ENCODE measurements around the gene JTB. TPM values are rescaled to one million over a fixed set of nuclear protein-coding genes. Genes with fewer than 3 reads are reported as not detected.
A peak's percentile ranks its signal among the peaks of the same experiment; 100 is the strongest.

The JTB gene
- total RNA-seq, 6 experiments from 2014 or later, result 99.3 to 128 (median 109) TPM

GRCh38 chr1:153944827-153945117 is 32.7 kb downstream of the JTB start:
- no peaks in the 10 kb centered on the region for H3K9me3 Mint-ChIP-seq
- peaks cover 4% of the 10 kb centered on the region for H3K27me3 Mint-ChIP-seq (ENCODE audit: insufficient read depth)
- peaks cover 10% of the 10 kb centered on the region for H3K36me3 Mint-ChIP-seq (ENCODE audit: low read depth)
- peak overlapping the region; percentile 81; the same call in 1 of the 2 replicates for H3K27ac Mint-ChIP-seq
- peaks cover 21% of the 10 kb centered on the region for H3K4me1 Mint-ChIP-seq (ENCODE audit: low read depth)
- TF ChIP-seq, protein P1, sequence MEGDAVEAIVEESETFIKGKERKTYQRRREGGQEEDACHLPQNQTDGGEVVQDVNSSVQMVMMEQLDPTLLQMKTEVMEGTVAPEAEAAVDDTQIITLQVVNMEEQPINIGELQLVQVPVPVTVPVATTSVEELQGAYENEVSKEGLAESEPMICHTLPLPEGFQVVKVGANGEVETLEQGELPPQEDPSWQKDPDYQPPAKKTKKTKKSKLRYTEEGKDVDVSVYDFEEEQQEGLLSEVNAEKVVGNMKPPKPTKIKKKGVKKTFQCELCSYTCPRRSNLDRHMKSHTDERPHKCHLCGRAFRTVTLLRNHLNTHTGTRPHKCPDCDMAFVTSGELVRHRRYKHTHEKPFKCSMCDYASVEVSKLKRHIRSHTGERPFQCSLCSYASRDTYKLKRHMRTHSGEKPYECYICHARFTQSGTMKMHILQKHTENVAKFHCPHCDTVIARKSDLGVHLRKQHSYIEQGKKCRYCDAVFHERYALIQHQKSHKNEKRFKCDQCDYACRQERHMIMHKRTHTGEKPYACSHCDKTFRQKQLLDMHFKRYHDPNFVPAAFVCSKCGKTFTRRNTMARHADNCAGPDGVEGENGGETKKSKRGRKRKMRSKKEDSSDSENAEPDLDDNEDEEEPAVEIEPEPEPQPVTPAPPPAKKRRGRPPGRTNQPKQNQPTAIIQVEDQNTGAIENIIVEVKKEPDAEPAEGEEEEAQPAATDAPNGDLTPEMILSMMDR (IDR thresholded peaks at IDR 0.05), result no peak
- no peak for DNase-seq
- H3K4me3 Mint-ChIP-seq, result peak overlapping the region; percentile 90

GRCh38 chr1:153944005-153944826 is 33.3 kb downstream of the JTB start:
- Mint-ChIP-seq H3K36me3 (ENCODE audit: low read depth) (peaks cover 16% of the 10 kb centered on the region), H3K27ac (peak overlapping the region; percentile 81), H3K4me1 (ENCODE audit: low read depth) (peaks cover 21% of the 10 kb centered on the region), H3K27me3 (ENCODE audit: insufficient read depth) (peaks cover 4% of the 10 kb centered on the region), H3K9me3 (no peaks in the 10 kb centered on the region), H3K4me3 (peak overlapping the region; percentile 90; the same call in 1 of the 2 replicates)
- TF ChIP-seq, protein P1 (IDR thresholded peaks at IDR 0.05), result no peak
- DNase-seq, result no peak

GRCh38 chr1:153942766-153943549 is 34.5 kb downstream of the JTB start:
- H3K4me3 Mint-ChIP-seq, result no peak overlapping the region

DNA sequence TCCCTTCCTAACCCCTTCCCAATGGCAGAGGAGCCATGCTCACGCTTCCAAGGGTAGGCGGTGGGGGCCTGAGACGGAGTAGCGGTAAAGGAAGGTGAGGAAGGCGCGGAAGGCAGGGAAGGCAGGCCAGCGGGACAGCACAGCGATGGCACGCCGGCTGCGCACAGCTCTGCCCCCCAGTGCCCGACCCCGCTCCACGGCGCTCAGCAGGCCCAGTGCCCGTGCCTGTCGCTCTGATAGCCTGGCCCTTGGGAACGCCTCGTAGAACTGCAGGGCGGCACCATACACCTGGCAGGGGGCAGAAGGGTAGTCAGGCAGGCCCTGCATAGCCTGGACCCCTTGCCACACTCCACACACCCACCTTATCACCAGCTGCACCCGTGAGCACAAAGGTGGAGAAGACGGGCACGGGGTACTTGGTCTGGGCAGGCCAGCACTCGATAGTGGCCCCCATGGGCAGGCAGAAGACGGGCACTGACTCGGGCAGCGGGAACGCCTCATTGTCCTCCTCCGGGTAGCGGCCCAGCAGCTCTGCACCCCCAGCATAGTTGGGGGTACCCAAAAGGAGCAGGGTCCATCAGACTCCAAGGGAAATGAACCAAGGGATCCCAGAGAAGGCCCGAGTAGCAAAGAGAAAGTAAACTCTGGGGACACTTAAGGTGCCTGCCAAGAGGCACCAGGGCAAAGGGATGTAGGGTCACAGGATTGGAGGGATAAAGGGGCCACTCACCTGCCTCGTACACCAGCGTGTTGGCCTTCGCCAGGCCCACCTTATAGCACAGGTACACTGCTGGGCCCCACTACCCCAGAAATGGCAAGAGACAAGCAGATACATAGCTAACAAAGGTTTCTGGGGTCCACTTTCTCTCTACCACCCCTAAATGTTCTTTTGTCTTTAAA is 35.4 kb downstream of the JTB start:
- H3K4me3 Mint-ChIP-seq, result no peak overlapping the region
- TF ChIP-seq, protein P1 (IDR thresholded peaks at IDR 0.05), result no peak
- peaks cover 19% of the 10 kb centered on the region for H3K4me1 Mint-ChIP-seq (ENCODE audit: low read depth)
- H3K36me3 Mint-ChIP-seq (ENCODE audit: low read depth), result peaks cover 25% of the 10 kb centered on the region
- no peak overlapping the region for H3K27ac Mint-ChIP-seq
- no peak for DNase-seq
- peaks cover 4% of the 10 kb centered on the region for H3K27me3 Mint-ChIP-seq (ENCODE audit: insufficient read depth)
- H3K9me3 Mint-ChIP-seq, result no peaks in the 10 kb centered on the region

More at GRCh38 chr1:153942766-153943549, 34.5 kb downstream of the JTB start:
- Mint-ChIP-seq H3K9me3 (no peaks in the 10 kb centered on the region), H3K27ac (no peak overlapping the region), H3K4me1 (ENCODE audit: low read depth) (peaks cover 21% of the 10 kb centered on the region), H3K36me3 (ENCODE audit: low read depth) (peaks cover 20% of the 10 kb centered on the region), H3K27me3 (ENCODE audit: insufficient read depth) (peaks cover 4% of the 10 kb centered on the region)
- no peak for DNase-seq
- TF ChIP-seq, protein P1 (IDR thresholded peaks at IDR 0.05), result no peak

DNA sequence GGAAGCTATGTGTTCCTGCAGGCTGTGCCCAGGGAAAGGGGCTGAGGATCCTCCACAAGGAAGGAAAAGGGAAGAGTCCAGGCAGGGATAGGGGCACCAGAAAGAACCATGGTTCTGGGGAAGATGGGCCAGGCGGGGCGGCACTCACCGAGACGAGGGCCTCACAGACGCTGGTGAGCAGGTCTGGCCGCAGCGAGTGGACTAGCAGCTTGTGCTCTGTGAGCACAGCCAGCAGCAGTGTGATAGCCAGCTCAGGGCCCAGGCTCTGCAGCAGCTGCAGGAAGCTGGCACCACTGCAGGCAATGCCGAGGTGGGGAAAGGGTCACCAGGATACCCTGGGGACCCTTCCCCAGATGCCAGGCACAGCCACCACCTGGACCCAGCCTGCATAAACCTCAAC is 36.7 kb downstream of the JTB start:
- Mint-ChIP-seq H3K36me3 (ENCODE audit: low read depth) (peaks cover 31% of the 10 kb centered on the region), H3K27ac (no peak overlapping the region), H3K27me3 (ENCODE audit: insufficient read depth) (peaks cover 4% of the 10 kb centered on the region), H3K9me3 (no peaks in the 10 kb centered on the region), H3K4me1 (ENCODE audit: low read depth) (peaks cover 13% of the 10 kb centered on the region), H3K4me3 (no peak overlapping the region)
- TF ChIP-seq, protein P1 (IDR thresholded peaks at IDR 0.05), result no peak
- DNase-seq, result no peak

Measured in HFFc6 (cell line).